ENCODE data around the gene WDR37.

GRCh38 chr10:1024103-1024502, 32.1 kb upstream of the WDR37 start:
- TF ChIP-seq POLR2A (IDR thresholded peaks at IDR 0.05) (no peak), CTCF (IDR thresholded peaks at IDR 0.05 in 8 of 11, conservative IDR thresholded peaks at IDR 0.05 in 3 of 11) (no peak), POLR2AphosphoS5 (IDR thresholded peaks at IDR 0.05) (no peak)
